Left lung (tissue), 10 donors: Measurements from ENCODE around the gene MARCHF3. TPM values are rescaled to one million over a fixed set of nuclear protein-coding genes. Genes with fewer than 3 reads are reported as not detected.

Source experiments
- ATAC-seq: fragments of 200-7000 bp; cut with Tn5 transposase; one replicate; pipeline ENCODE4 v1.9.1; 2020; ENCODE audit warnings: moderate library complexity
- DNase-seq, 4 donors: peaks; one replicate each; pipeline ENCODE4 v3.0.0-alpha.2; 2013 to 2020
- H3K27ac ChIP-seq, 2 donors: fragments of 200-600 bp; sonication (generic) in 1 of 2; one replicate each; pipeline versions ENCODE4 v1.5.0 to v1.8.0; 2020 to 2021
- H3K27me3 ChIP-seq, 2 donors: fragments of 200-600 bp; sonication (generic) in 1 of 2; one replicate each; pipeline versions ENCODE4 v1.5.0 to v1.8.0; 2020 to 2021
- H3K36me3 ChIP-seq, 2 donors: fragments of 200-600 bp; sonication (generic) in 1 of 2; one replicate each; pipeline versions ENCODE4 v1.5.0 to v1.8.0; 2020 to 2021
- H3K4me1 ChIP-seq, 2 donors: fragments of 200-600 bp; one replicate each; pipeline ENCODE4 v1.8.0; 2021
- H3K4me3 ChIP-seq, 2 donors: fragments of 200-600 bp; sonication (generic) in 1 of 2; one replicate each; pipeline versions ENCODE4 v1.5.0 to v1.8.0; 2020 to 2021; ENCODE audit warnings: mild to moderate bottlenecking in 1 of 2
- H3K9me3 ChIP-seq, 2 donors: fragments of 200-600 bp; sonication (generic) in 1 of 2; one replicate each; pipeline versions ENCODE4 v1.5.0 to v1.8.0; 2020 to 2021
- intact Hi-C, 2 donors: fragments of 100-400 bp; cut with DNase I; formaldehyde crosslinking; loops; one replicate each; pipeline versions ENCODE4 v1.11.2 to v1.14.2; 2022
- polyA plus RNA-seq, 6 donors: library from polyadenylated mRNA; unstranded; fragments of 120-200 nt; gene quantifications; one replicate each; pipeline ENCODE4 v1.2.1, GENCODE V29; 2013; ENCODE audit not compliant: insufficient read length in 6 of 6
- total RNA-seq, 2 donors: library from RNA; stranded (reverse); fragmentation: NEBNext Ultra II Directional; extraction: Animal tissue kit (Norgen Biotek cat#: 25700); gene quantifications; one replicate each; pipeline ENCODE4 v1.2.1, GENCODE V29; 2021
- TF ChIP-seq, protein P1 (sequence below), 2 donors: fragments of 200-600 bp; sonication (generic) in 1 of 2; IDR thresholded peaks; one replicate each; pipeline versions ENCODE4 v1.5.0 to v1.8.0; 2021; ENCODE audit warnings: antibody characterized with exemption in 2 of 2
- donor health status: DM: no; HTN: yes; CAD: no.
- donor health status: DM: no; HTN: no; CAD: no.

Gene MARCHF3
- total and polyA plus RNA-seq, 8 donors: 3.4 to 8.7 (median 5.5) TPM

DNA sequence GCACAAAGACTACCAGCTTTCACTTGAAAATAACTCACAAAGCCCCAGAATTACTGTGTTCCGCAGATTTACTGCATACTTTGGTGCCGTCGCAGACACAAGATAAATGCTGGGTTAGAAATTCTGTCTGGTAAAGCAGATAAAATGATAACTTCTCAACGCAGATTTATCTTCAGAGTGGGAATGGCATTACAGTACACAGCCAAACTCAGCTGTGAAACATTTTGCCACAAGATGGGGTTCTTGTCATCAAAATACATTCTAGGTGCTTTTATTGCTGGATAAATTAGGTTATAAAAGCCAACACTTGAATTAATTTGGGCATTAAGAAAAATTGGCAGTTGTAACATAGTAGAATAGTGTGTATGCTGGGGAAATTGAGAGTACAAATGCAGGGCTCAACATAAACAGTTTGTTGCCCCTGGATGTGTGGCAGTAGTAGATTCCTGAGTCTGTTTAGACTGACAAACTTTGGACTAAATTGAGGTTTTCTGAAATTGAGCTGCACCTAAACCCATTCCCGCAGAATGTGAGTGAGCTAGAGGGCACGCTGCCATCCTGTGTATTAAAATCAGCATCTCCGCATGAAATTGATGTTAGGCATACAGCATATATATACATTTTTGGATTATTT lies 192.3 kb downstream of the MARCHF3 start:
- Histone ChIP-seq H3K9me3 (no peaks in the 10 kb centered on the region), H3K27me3 (no peaks in the 10 kb centered on the region), H3K36me3 (peaks cover 0 to 47% of the 10 kb centered on the region in 2 donors), H3K4me3 (no peak overlapping the region), H3K27ac (no peak overlapping the region), H3K4me1 (no peaks in the 10 kb centered on the region)
- DNase-seq (no peak), ATAC-seq (peak; percentile 43)
- intact Hi-C loops: loop anchor here in 1 of 2 donors (10.0 kb wide), 1 partner anchor 467 kb away; no protein-coding TSS in a partner anchor
- TF ChIP-seq, protein P1, sequence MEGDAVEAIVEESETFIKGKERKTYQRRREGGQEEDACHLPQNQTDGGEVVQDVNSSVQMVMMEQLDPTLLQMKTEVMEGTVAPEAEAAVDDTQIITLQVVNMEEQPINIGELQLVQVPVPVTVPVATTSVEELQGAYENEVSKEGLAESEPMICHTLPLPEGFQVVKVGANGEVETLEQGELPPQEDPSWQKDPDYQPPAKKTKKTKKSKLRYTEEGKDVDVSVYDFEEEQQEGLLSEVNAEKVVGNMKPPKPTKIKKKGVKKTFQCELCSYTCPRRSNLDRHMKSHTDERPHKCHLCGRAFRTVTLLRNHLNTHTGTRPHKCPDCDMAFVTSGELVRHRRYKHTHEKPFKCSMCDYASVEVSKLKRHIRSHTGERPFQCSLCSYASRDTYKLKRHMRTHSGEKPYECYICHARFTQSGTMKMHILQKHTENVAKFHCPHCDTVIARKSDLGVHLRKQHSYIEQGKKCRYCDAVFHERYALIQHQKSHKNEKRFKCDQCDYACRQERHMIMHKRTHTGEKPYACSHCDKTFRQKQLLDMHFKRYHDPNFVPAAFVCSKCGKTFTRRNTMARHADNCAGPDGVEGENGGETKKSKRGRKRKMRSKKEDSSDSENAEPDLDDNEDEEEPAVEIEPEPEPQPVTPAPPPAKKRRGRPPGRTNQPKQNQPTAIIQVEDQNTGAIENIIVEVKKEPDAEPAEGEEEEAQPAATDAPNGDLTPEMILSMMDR (IDR thresholded peaks at IDR 0.05): peak; percentile 22 to 26

DNA sequence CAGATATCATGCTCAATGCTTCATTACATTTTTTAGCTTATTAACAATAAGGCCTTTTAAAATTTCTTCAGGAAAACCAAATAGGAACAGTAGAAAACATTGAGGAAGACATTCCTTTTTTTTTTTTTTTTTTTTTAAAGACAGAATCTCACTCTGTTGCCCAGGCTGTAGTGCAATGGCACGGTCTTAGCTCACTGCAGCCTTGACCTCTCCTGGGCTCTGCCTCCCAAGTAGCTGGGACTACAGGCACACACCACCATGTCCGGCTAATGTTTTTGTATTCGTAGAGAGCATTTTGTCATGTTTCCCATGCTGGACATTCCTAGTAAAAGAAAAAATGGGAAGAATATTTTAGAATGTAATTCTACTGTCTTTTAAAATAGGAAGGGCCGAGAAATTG lies 193.1 kb downstream of the MARCHF3 start:
- DNase-seq (no peak), ATAC-seq (no peak)
- intact Hi-C loops: loop anchor here in 1 of 2 donors (10.0 kb wide), 1 partner anchor 468 kb away; no protein-coding TSS in a partner anchor
- Histone ChIP-seq H3K4me3 (no peak overlapping the region), H3K4me1 (no peaks in the 10 kb centered on the region), H3K27ac (no peak overlapping the region), H3K36me3 (peaks cover 0 to 53% of the 10 kb centered on the region in 2 donors), H3K9me3 (no peaks in the 10 kb centered on the region), H3K27me3 (no peaks in the 10 kb centered on the region)
- TF ChIP-seq, protein P1 (IDR thresholded peaks at IDR 0.05): no peak

DNA sequence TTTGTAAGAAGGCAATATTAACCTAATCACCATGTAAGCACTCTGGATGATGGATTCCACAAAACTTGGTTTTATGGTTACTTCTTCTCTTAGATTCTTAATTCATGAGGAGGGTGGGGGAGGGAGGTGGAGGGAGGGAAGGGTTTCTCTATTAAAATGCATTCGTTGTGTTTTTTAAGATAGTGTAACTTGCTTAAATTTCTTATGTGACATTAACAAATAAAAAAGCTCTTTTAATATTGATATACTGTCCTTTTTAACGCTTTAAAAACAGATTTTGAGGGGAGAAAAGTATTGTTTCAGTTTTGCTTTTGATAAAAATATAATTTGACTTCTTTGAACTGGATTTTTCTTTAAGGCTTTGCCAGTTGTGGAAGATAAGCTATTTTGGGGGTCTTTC lies 193.6 kb downstream of the MARCHF3 start:
- H3K9me3 ChIP-seq: no peaks in the 10 kb centered on the region
- ATAC-seq (no peak), DNase-seq (no peak)
- H3K27ac ChIP-seq: no peak overlapping the region
- H3K4me3 ChIP-seq: no peak overlapping the region
- no peaks in the 10 kb centered on the region for H3K4me1 ChIP-seq
- TF ChIP-seq, protein P1 (IDR thresholded peaks at IDR 0.05): no peak
- intact Hi-C loops: loop anchor here in 1 of 2 donors (10.0 kb wide), 1 partner anchor 468 kb away; no protein-coding TSS in a partner anchor
- peaks cover 0 to 58% of the 10 kb centered on the region in 2 donors for H3K36me3 ChIP-seq
- H3K27me3 ChIP-seq: no peaks in the 10 kb centered on the region

DNA sequence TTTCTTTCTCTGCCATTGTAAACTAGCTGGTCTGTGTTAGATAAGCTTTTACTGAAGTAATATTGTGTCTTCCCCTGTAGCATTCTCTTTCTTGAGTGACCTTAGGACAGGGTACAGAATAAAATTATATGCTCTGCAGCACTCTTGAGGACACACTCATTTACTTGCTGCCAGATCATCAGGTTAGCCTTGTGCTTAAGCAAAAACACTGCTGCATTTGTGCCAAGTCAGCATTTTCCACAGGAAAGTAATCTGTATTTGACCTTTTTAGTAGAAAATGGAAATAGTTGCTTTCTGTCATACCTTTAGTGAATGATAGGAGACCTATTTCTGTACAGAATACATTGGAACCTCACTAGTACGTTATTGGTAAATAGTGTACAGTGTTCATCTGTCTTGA lies 199.2 kb downstream of the MARCHF3 start:
- Histone ChIP-seq H3K36me3 (peaks cover 0 to 92% of the 10 kb centered on the region in 2 donors), H3K27ac (no peak overlapping the region), H3K9me3 (no peaks in the 10 kb centered on the region), H3K4me1 (no peaks in the 10 kb centered on the region), H3K27me3 (no peaks in the 10 kb centered on the region), H3K4me3 (no peak overlapping the region)
- DNase-seq (no peak), ATAC-seq (no peak)
- TF ChIP-seq, protein P1 (IDR thresholded peaks at IDR 0.05): no peak
- intact Hi-C loops: loop anchor here in 1 of 2 donors (10.0 kb wide), 1 partner anchor 474 kb away; no protein-coding TSS in a partner anchor

DNA sequence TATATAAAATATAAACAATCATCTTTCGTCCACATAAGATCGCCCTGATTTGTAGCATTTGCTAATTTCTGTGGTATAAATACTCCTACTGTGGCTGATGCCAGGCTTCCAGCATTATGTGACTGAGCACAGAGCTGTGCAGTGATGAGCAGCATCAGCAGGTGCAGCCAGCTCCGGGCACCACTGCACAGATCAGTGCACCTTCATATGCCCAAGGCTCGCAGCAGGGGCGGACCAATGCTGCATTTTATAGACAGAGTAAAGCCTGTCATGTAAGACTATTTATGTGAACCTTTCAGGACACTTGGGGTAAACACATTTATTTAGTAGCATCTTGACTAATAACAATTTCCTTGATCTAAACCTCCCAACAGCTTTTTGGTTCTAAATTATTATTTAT lies 200.3 kb downstream of the MARCHF3 start:
- no peaks in the 10 kb centered on the region for H3K4me1 ChIP-seq
- H3K27ac ChIP-seq: no peak overlapping the region
- ATAC-seq (no peak), DNase-seq (no peak)
- TF ChIP-seq, protein P1 (IDR thresholded peaks at IDR 0.05): no peak
- intact Hi-C loops: loop anchor here in 1 of 2 donors (10.0 kb wide), 1 partner anchor 475 kb away; no protein-coding TSS in a partner anchor
- peaks cover 0 to 90% of the 10 kb centered on the region in 2 donors for H3K36me3 ChIP-seq
- no peaks in the 10 kb centered on the region for H3K9me3 ChIP-seq
- no peaks in the 10 kb centered on the region for H3K27me3 ChIP-seq
- no peak overlapping the region for H3K4me3 ChIP-seq
